NB4 (cell line): ENCODE measurements around the gene TVP23C.

Experiments
- DNase-seq: peaks from one replicate; pipeline ENCODE4 v3.0.0; 2010; ENCODE audit warnings: low read depth
- H3K4me3 ChIP-seq: one replicate; pipeline ENCODE4 v1.5.1; 2011; ENCODE audit warnings: mild to moderate bottlenecking, low read depth, low read length, moderate library complexity
- CTCF ChIP-seq: IDR thresholded peaks from one replicate; pipeline ENCODE4 v1.5.1; 2012; ENCODE audit warnings: low read depth, low read length
- MAX ChIP-seq: IDR thresholded peaks from 2 replicates; pipeline ENCODE4 v1.6.1; 2011; ENCODE audit warnings: low read depth, low read length
- MYC ChIP-seq: IDR thresholded peaks from 2 replicates; pipeline ENCODE4 v1.6.1; 2011; ENCODE audit warnings: low read depth, low read length
- POLR2A ChIP-seq: IDR thresholded peaks from 2 replicates; pipeline ENCODE4 v1.6.1; 2011; ENCODE audit warnings: mild to moderate bottlenecking; ENCODE audit not compliant: insufficient read length; ENCODE audit errors: extremely low read depth

The TVP23C gene

GRCh38 chr17:15483431-15483830 is 79.9 kb downstream of the TVP23C start:
- TF ChIP-seq CTCF (no peak), MAX (no peak), POLR2A (no peak), MYC (no peak)
- DNase-seq, result no peak
- H3K4me3 ChIP-seq, result no peak overlapping the region

GRCh38 chr17:15482476-15482875 is 80.8 kb downstream of the TVP23C start:
- no peak for TF ChIP-seq POLR2A
- TF ChIP-seq MYC, result no peak
- no peak for TF ChIP-seq CTCF
- H3K4me3 ChIP-seq, result no peak overlapping the region
- no peak for DNase-seq

DNA sequence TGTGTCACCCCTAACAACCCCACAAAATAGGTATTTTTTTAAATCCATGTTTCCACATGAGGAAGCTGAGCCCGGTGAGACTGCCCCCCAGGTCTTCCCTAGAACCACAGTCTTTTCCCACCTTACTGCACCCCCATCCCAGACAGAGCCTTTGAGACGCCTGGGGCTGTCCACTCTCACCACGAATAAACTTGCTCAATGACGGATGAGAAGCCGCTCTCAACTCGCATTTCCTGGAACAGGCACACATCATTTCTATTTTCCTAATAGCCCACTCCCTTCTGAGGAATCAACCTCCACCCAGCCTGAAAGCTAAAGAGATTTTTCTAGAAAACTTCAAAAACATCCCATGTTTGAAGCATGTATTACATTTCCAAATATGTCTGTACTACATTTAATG is 81.8 kb downstream of the TVP23C start:
- TF ChIP-seq MYC (no peak), MAX (no peak), POLR2A (no peak), CTCF (no peak)
- H3K4me3 ChIP-seq, result no peak overlapping the region
- DNase-seq, result no peak

DNA sequence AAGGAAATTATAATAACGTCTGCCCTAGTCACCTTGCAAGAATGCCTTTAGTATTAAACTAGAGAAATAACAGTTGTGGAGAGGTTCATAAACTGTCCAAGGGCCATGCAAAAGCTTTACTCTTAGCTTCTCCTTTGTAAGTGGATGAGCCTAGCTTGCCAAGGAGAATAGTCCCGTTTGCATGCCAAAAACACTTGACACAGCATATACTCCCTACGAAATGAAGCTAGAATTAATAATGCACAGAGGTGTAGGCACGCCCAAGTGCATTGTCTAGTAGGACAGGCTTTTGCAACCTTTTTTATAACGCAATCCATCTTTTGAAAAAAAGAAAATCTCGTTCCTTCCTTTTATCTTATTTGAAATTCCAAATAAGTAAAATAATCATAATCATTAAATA is 83.1 kb downstream of the TVP23C start:
- TF ChIP-seq CTCF, result no peak
- no peak for TF ChIP-seq MAX
- no peak for TF ChIP-seq MYC
- TF ChIP-seq POLR2A, result no peak
- DNase-seq, result no peak
- H3K4me3 ChIP-seq, result no peak overlapping the region

GRCh38 chr17:15479703-15480102 is 83.6 kb downstream of the TVP23C start:
- DNase-seq, result no peak

More at GRCh38 chr17:15479703-15480102, 83.6 kb downstream of the TVP23C start:
- no peak overlapping the region for H3K4me3 ChIP-seq
- TF ChIP-seq MAX (no peak), CTCF (no peak), MYC (no peak), POLR2A (no peak)
